Esophagus squamous epithelium (tissue), 5 donors: Measurements from ENCODE around the gene NHSL2. TPM values are rescaled to one million over a fixed set of nuclear protein-coding genes. Genes with fewer than 3 reads are reported as not detected.
A peak's percentile ranks its signal among the peaks of the same experiment; 100 is the strongest.
"Not testable (repeated sequence)": the region's sequence is repeated elsewhere in the genome, so short reads cannot be mapped to it uniquely, and the experiment has no call there.

Source experiments
- DNase-seq: peaks from one replicate; lab custom pipeline; 2025; lab: John Stamatoyannopoulos, UW
- H3K27ac ChIP-seq, 4 donors: fragments of 200-600 bp; sonication (generic); one replicate each; pipeline ENCODE4 v1.5.1; 2016 to 2019; ENCODE audit warnings: mild to moderate bottlenecking in 1 of 4
- H3K27me3 ChIP-seq, 4 donors: fragments of 200-600 bp; sonication (generic); 1 replicate in 3 of 4; 2 replicates in 1 of 4; pipeline versions ENCODE4 v1.5.1 to v1.6.0; 2017 to 2021; ENCODE audit warnings: antibody characterized with exemption in 1 of 4
- H3K36me3 ChIP-seq, 3 donors: fragments of 200-600 bp; sonication (generic); one replicate each; pipeline ENCODE4 v1.5.1; 2016 to 2019
- H3K4me1 ChIP-seq, 3 donors: fragments of 200-600 bp; sonication (generic); one replicate each; pipeline ENCODE4 v1.5.1; 2017 to 2019
- H3K4me3 ChIP-seq, 4 donors: fragments of 200-600 bp; sonication (generic); 1 replicate in 3 of 4; 2 replicates in 1 of 4; pipeline ENCODE4 v1.5.1; 2016 to 2019; ENCODE audit warnings: mild to moderate bottlenecking in 2 of 4, moderate library complexity in 1 of 4
- H3K9me3 ChIP-seq, 3 donors: fragments of 200-600 bp; sonication (generic); one replicate each; pipeline ENCODE4 v1.5.1; 2016 to 2019
- CTCF ChIP-seq, 6 experiments: fragments of 450-650 bp in 4 of 6; fragments of 200-600 bp in 2 of 6; sonication (generic) in 2 of 6; IDR thresholded peaks; one replicate each; pipeline ENCODE4 v1.5.1; 2016 to 2019; ENCODE audit warnings: antibody characterized with exemption in 6 of 6, mild to moderate bottlenecking in 4 of 6, moderate library complexity in 4 of 6
- POLR2A ChIP-seq, 4 donors: fragments of 450-650 bp; IDR thresholded peaks; one replicate each; pipeline ENCODE4 v1.6.1; 2017; ENCODE audit warnings: antibody characterized with exemption in 4 of 4, mild to moderate bottlenecking in 4 of 4, moderate library complexity in 3 of 4
- WGBS, 2 donors: methylation state at CpG; one replicate each; pipeline ENCODE4 v1.1.5; 2018; 5-methylcytosine and 5-hydroxymethylcytosine counted together
- intact Hi-C: fragments of 100-400 bp; cut with DNase I; formaldehyde crosslinking; loops from one replicate; pipeline ENCODE4 v1.15.0; 2022
- total RNA-seq, 4 donors: library from RNA; depleted of rRNA; stranded (reverse); fragments of >200 nt; gene quantifications; one replicate each; pipeline ENCODE4 v1.1.0, GENCODE V29; 2016
- donor health status: DM: yes; HTN: yes; CAD: no.

NHSL2 gene
- total RNA-seq, 4 donors from 2014 or later = 0.23 to 7.1 (median 1.6) TPM

- DNase-seq = no peak
- Histone ChIP-seq H3K9me3 (no peaks in the 10 kb centered on the region), H3K27me3 (peaks cover 0 to 4% (median 0%) of the 10 kb centered on the region in 4 donors), H3K27ac (peak overlapping the region in 1 of 4 donors; percentile 25), H3K36me3 (no peaks in the 10 kb centered on the region), H3K4me3 (no peak overlapping the region), H3K4me1 (peaks cover 0 to 9% (median 0%) of the 10 kb centered on the region in 3 donors)
- WGBS, 2 donors = 6 to 36% methylated on average over 1 of the region's 1 CpG
- TF ChIP-seq CTCF (IDR thresholded peaks at IDR 0.05) = no peak
- no peak for TF ChIP-seq POLR2A (IDR thresholded peaks at IDR 0.05)
- intact Hi-C loops = no loop called here
Observed at GRCh38 chrX:72057849-72058248, 147.2 kb downstream of the NHSL2 start.

- H3K27me3 ChIP-seq, intact Hi-C loops, H3K4me1 ChIP-seq, H3K27ac ChIP-seq, H3K4me3 ChIP-seq, H3K36me3 ChIP-seq, DNase-seq, H3K9me3 ChIP-seq: not testable (repeated sequence)
- WGBS, 2 donors = 58 to 83% methylated on average over 14 to 15 of the region's 15 CpGs
Observed at GRCh38 chrX:72058346-72058745, 147.7 kb downstream of the NHSL2 start.

- Histone ChIP-seq H3K9me3 (no peaks in the 10 kb centered on the region), H3K27me3 (no peaks in the 10 kb centered on the region), H3K27ac (peak overlapping the region in 2 of 4 donors; percentile 33 to 60), H3K36me3 (no peaks in the 10 kb centered on the region), H3K4me3 (no peak overlapping the region), H3K4me1 (peaks cover 0 to 9% (median 0%) of the 10 kb centered on the region in 3 donors)
- TF ChIP-seq POLR2A (IDR thresholded peaks at IDR 0.05) = no peak
- TF ChIP-seq CTCF (IDR thresholded peaks at IDR 0.05) = no peak
- WGBS, 2 donors = 58 to 63% methylated on average over 6 to 7 of the region's 8 CpGs
- DNase-seq = no peak
- intact Hi-C loops = no loop called here
Observed at GRCh38 chrX:72060196-72060920, 149.7 kb downstream of the NHSL2 start.

- no peaks in the 10 kb centered on the region for H3K36me3 ChIP-seq
- H3K27ac ChIP-seq = peak overlapping the region in 3 of 4 donors; percentile 17 to 60 (median 33)
- H3K4me3 ChIP-seq = no peak overlapping the region
- peaks cover 0 to 9% (median 0%) of the 10 kb centered on the region in 3 donors for H3K4me1 ChIP-seq
- no peaks in the 10 kb centered on the region for H3K27me3 ChIP-seq
- H3K9me3 ChIP-seq = no peaks in the 10 kb centered on the region
- no peak for DNase-seq
- 48 to 54% methylated on average over 5 of the region's 5 CpGs for WGBS, 2 donors
- intact Hi-C loops = no loop called here
- no peak for TF ChIP-seq POLR2A (IDR thresholded peaks at IDR 0.05)
- no peak for TF ChIP-seq CTCF (IDR thresholded peaks at IDR 0.05)
Observed at GRCh38 chrX:72060921-72061490, 150.4 kb downstream of the NHSL2 start.

GRCh38 chrX:72062916-72063315 lies 152.3 kb downstream of the NHSL2 start:
- Histone ChIP-seq H3K9me3 (no peaks in the 10 kb centered on the region), H3K36me3 (no peaks in the 10 kb centered on the region), H3K4me1 (peaks cover 0 to 2% (median 0%) of the 10 kb centered on the region in 3 donors), H3K4me3 (no peak overlapping the region), H3K27ac (peak overlapping the region in 3 of 4 donors; percentile 0 to 55 (median 48)), H3K27me3 (no peaks in the 10 kb centered on the region)
- 50 to 60% methylated on average over 2 to 6 of the region's 6 CpGs for WGBS, 2 donors
- TF ChIP-seq POLR2A (IDR thresholded peaks at IDR 0.05) = no peak
- TF ChIP-seq CTCF (IDR thresholded peaks at IDR 0.05) = no peak
- DNase-seq = no peak
- intact Hi-C loops = no loop called here
